ENCODE data around the gene SMIM35.

SMIM35 gene

DNA sequence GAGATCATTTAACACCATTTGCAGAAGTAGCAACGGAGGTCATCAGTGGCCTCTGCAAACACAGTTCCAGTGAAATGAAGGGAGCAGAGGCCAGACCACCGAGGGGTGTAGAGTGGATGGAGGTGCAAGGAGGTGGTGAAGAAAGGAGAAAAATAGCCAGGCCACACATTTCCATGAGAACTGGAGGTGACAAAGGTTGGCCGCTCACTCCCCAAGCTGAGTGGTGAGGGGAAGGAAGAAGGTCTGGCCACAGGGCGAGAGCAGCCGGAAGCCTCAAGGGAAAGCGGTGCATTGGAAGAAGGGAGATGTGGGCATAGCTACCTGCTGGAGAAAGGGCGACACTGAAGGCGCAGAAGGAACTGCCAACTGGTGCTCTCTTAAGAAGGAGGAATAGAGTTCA is 30.0 kb downstream of the SMIM35 start:
- DNase-seq, result no peak

DNA sequence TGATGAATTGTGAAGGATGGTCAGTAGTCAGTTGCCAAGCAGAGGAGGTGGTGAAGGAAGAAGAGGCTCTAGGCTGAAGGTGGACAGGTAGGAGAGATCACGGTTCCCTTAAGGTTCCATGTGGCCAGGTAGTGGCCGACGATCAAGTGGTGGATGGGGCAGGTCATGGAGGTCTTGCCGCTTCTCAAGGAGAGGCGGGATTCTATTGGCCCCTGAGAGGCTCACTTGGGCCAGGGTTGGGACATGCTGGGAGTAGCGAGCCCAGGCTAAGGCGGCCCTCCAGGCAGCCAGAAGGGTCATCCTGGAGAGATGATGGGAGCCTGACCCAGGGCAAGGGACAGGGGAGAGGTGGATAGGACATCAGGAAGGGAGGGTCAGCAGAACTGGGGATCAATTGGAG is 30.8 kb downstream of the SMIM35 start:
- no peak for DNase-seq

- DNase-seq, result no peak
These were observed 31.8 kb downstream of the SMIM35 start for GRCh38 chr11:118054712-118055640.

- no peak for DNase-seq
These were observed 34.1 kb downstream of the SMIM35 start for GRCh38 chr11:118052581-118053206.

GRCh38 chr11:118051611-118052461 is 34.9 kb downstream of the SMIM35 start:
- no peak for DNase-seq

GRCh38 chr11:118051136-118051610 is 35.6 kb downstream of the SMIM35 start:
- DNase-seq, result no peak

- DNase-seq, result no peak
These were observed 36.4 kb downstream of the SMIM35 start for GRCh38 chr11:118050208-118050891.

DNA sequence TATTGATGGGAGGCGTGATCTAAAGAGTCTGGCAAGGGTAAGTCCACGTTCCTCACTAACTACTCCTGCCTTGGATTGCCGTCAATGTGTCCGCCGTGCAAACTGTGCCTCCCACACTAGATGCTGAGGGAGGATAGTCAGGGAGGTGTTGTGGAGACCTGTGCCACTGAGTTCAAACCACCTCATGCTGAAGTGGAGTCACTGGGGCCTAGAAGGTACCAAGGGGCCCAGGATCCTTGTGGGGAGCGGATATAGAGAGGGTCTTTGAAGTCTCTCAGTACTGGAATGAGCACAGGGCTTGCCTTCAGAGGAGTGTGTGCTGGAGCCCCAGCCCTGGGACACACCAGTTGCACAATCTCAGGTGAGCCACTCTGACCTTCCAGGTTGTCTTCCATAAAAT is 37.0 kb downstream of the SMIM35 start:
- no peak for DNase-seq

- DNase-seq, result no peak
These were observed 38.0 kb downstream of the SMIM35 start for GRCh38 chr11:118048472-118049370.

- DNase-seq, result no peak
These were observed 39.0 kb downstream of the SMIM35 start for GRCh38 chr11:118047749-118048148.

DNA sequence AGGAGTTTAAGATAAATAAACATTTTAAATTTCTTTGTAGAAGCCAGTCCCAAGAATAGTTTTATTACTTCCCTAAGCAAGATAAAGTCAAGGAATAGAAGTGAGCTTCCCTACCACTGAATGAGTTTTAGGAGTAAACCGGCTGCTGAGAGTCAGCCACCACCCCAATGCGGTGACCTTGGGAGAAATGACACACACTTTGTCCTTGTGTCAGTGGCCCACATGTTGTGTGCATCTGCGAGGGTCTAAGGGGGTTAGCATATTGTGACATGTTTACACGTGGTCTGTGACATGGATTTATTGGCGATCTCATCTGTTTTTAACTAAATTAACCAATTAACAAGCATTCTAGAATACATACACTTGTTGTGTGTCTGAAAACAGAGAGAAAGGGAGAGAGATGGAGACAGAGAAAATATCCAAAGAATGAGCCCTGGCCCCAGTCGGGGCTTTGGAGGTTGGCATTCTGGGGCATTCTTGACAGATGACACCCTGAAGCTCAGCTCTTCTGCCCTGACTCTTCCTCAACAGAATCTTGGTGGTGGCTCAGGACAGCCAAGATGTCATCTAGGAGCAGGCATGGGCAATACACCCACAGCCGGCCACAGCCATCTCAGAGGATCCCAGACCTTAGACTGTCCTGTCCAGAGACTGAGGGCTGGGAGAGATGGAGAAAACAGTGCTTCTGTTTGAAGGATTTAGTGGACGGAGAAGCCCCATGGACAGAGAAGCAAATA is 39.6 kb downstream of the SMIM35 start:
- DNase-seq, result no peak

GRCh38 chr11:118046051-118046963 is 40.5 kb downstream of the SMIM35 start:
- DNase-seq, result no peak

DNA sequence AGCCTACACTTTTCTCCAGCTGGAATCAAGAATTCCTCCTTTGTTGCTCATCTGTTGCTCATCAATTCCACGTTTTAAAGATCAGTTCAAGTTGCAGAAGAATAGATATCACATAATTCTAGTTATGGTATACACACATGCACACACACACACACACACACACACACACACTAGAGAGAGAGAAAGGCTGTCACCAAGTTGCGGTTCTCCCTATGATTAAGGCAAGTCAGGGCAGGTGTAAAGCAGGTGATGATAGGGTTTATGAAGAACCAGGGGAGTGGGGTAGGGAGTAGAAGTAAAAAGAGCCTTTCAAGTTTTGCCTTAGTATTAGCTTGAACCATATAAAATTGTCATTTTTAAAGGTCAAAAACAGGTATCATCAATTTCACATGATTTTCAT is 41.6 kb downstream of the SMIM35 start:
- DNase-seq, result no peak

GRCh38 chr11:118042796-118043195 is 44.0 kb downstream of the SMIM35 start:
- DNase-seq, result no peak

- DNase-seq, result no peak
These were observed 44.6 kb downstream of the SMIM35 start for GRCh38 chr11:118042141-118042540.

- no peak for DNase-seq
These were observed 53.3 kb downstream of the SMIM35 start for GRCh38 chr11:118033443-118033842.

DNA sequence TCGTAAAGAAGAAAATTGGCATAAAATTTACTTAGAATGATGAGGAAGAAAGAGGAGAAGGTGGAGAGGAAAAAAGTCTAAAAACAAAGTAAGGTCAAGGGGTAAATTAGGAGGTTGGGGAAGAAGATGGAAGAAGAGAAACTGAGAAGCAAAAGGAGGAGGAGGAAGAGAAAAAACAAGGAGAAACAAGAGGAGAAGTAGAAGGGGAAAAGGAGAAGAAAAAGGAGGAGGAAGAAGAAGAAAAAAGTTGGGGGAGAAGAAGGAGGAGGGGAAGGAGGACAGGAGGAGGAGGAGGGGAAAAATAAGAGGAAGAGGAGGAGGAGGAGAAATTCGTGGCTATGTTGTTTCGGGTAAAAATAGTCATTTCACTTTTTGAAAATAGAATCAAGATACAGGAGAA is 58.1 kb downstream of the SMIM35 start:
- no peak for DNase-seq

DNA sequence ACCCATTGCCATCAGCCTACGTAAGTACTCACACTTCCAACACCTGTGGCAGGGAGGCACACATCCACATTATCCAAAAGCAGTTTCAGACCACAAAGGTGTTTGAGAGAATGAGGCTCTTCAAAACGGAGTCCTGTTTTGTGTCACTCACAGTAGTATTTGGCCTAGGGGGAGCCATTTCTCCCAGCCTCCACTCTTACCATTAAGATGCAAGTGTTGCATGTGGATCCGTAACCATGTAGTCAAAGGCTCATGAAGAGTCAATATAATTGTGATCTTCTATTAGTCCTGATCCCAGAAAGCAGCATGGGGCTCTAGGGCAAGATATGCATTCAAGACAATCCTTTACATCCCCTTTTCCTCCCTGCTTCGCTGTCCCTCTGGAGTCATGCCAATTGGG is 59.1 kb downstream of the SMIM35 start:
- no peak for DNase-seq

GRCh38 chr11:118021146-118021545 is 65.6 kb downstream of the SMIM35 start:
- DNase-seq, result no peak

GRCh38 chr11:118018401-118018800 is 68.4 kb downstream of the SMIM35 start:
- DNase-seq, result no peak
